ENCODE measurements around the gene PET100. TPM values are rescaled to one million over a fixed set of nuclear protein-coding genes. Genes with fewer than 3 reads are reported as not detected.

Gene PET100
- total and polyA plus RNA-seq, 4 donors = 18.1 to 145 (median 112) TPM

DNA sequence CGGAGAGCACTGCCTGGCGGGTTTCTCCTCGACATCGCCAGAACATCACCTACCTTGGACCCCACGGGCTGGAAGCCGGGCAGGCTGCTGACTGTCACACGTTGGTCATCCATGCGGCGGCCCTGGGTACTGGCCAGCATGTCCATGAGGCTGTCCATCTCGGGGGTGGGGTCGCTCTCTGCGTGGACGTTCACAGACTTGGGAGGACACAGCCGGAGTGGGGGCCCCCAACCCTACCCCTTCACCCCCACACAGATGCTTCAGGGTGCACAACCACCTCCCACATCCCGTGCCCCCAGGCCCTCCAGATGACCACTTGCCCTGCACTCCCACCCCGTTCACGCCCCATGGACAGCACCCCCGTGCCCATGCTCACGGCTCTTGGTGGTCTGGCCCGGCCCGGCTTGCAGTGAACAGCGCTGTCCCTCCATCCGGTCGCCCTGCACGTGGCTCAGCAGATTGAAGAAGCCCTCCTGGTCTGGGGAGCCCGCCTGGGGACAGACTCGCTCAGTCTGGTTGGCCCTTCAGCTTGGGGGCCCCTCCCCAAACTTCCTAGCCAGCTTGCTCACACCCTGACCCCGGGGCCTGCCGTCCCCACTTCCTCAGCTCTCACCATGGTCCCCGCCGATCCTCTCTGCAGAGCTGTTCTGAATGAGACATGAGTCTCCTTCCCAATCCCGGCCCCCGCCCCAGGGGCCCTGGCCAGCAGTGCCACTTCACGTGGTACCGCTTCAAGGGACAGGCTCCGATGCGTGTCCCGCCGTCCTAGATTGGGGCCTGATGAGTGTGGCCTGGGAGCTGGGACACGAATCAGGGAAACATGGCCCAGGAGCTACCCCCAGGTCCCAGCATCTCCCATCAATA, 3.0 kb downstream of the PET100 start:
- Histone ChIP-seq H3K4me3 (ENCODE audit: low read depth, low read length) (no peak overlapping the region), H3K4me1 (ENCODE audit: control insufficient read depth, insufficient read depth, low read length) (peaks cover 34% of the 10 kb centered on the region), H3K27me3 (ENCODE audit: control insufficient read depth, insufficient read depth, low read length) (peaks cover 18% of the 10 kb centered on the region), H3K36me3 (ENCODE audit: control insufficient read depth, insufficient read depth, low read length) (peaks cover 29% of the 10 kb centered on the region), H3K9me3 (ENCODE audit: control insufficient read depth, insufficient read depth, low read length) (no peaks in the 10 kb centered on the region), H3K27ac (ENCODE audit: low read depth, low read length) (no peak overlapping the region)
- 92% methylated on average over 39 of the region's 40 CpGs for WGBS (ENCODE audit: insufficient coverage)
- no peak for DNase-seq (ENCODE audit: low read depth in 4 of 6, low spot score in 6 of 6)

DNA sequence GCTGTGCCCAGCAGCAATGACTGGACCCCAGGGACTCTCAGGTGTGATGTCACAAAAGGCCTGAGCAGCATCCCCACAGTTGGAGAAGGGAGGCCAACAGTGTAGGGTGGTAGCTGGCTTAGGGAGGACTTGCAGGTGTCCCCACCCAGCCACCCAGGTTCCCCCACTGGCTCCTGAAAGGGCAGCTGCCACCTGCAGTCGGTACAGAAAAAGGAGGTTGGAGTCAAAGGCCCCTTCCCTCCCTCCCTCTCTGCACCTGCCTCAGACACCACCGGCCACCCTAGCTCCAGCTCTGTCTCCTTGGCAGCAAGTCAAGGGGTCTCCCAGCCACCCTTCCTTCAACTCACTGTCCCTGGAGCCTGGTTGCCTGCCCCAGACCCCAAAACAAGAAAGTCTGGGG, 4.1 kb downstream of the PET100 start, which contains the start of gene PCP2:
PCP2 (minus strand) TSS at position 22 of the 400 bp plus-strand sequence. CDS start 262 bp downstream, outside the sequence.
- Histone ChIP-seq H3K36me3 (ENCODE audit: control insufficient read depth, insufficient read depth, low read length) (peaks cover 22% of the 10 kb centered on the region), H3K27me3 (ENCODE audit: control insufficient read depth, insufficient read depth, low read length) (peaks cover 22% of the 10 kb centered on the region), H3K27ac (ENCODE audit: low read depth, low read length) (no peak within 1 kb of the TSS), H3K4me3 (ENCODE audit: low read depth, low read length) (no peak within 1 kb of the TSS), H3K9me3 (ENCODE audit: control insufficient read depth, insufficient read depth, low read length) (no peaks in the 10 kb centered on the region), H3K4me1 (ENCODE audit: control insufficient read depth, insufficient read depth, low read length) (peaks cover 23% of the 10 kb centered on the region)
- DNase-seq (ENCODE audit: low read depth in 4 of 6, low spot score in 6 of 6) = no peak
- 55% methylated on average over 2 of the region's 2 CpGs for WGBS (ENCODE audit: insufficient coverage)

DNA sequence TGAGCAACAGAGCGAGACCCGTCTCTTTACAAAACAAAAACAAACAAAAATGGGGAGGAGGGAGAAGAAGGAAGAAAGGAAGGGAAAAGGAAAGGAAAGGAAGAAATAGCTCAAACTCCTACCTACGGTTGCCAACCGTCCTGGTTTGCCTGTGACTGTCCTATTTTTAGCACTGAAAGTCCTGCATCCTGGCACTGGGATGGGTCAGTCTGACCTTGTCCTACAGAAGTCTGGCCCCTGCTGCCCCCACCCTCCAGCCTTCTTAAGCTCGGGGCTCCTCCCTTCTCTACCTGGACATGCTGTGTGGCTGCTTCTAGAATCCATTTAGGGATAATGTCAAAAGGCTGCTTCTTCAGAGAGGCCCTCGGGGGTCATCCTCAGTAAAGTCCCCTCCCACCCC, 6.1 kb downstream of the PET100 start:
- H3K4me3 ChIP-seq (ENCODE audit: low read depth, low read length) = no peak overlapping the region
- peaks cover 8% of the 10 kb centered on the region for H3K4me1 ChIP-seq (ENCODE audit: control insufficient read depth, insufficient read depth, low read length)
- peaks cover 22% of the 10 kb centered on the region for H3K27me3 ChIP-seq (ENCODE audit: control insufficient read depth, insufficient read depth, low read length)
- no peak overlapping the region for H3K27ac ChIP-seq (ENCODE audit: low read depth, low read length)
- H3K9me3 ChIP-seq (ENCODE audit: control insufficient read depth, insufficient read depth, low read length) = no peaks in the 10 kb centered on the region
- DNase-seq (ENCODE audit: low read depth in 4 of 6, low spot score in 6 of 6) = no peak
- peaks cover 22% of the 10 kb centered on the region for H3K36me3 ChIP-seq (ENCODE audit: control insufficient read depth, insufficient read depth, low read length)
- 63% methylated on average over 4 of the region's 6 CpGs for WGBS (ENCODE audit: insufficient coverage)

DNA sequence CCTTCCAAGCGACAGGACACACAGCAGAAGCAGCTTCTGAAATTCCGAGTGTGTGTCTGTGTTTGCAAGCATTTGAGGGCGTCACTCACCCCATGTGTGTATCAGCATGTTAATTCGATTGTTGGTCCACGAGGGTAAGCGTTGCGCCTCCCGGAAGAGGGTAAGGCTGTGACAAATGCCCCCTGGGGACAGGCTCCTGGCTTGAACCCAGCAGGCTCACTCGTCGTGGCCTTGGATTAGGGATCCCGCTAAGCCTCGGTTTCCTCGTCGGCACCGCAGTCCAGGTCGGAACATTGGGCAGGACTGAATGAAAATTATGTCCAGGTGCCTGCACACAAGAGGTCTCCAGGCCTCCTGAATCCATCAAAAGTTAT, 6.7 kb downstream of the PET100 start:
- Histone ChIP-seq H3K9me3 (ENCODE audit: control insufficient read depth, insufficient read depth, low read length) (no peaks in the 10 kb centered on the region), H3K27me3 (ENCODE audit: control insufficient read depth, insufficient read depth, low read length) (peaks cover 22% of the 10 kb centered on the region), H3K36me3 (ENCODE audit: control insufficient read depth, insufficient read depth, low read length) (peaks cover 20% of the 10 kb centered on the region), H3K4me1 (ENCODE audit: control insufficient read depth, insufficient read depth, low read length) (peaks cover 4% of the 10 kb centered on the region), H3K27ac (ENCODE audit: low read depth, low read length) (no peak overlapping the region), H3K4me3 (ENCODE audit: low read depth, low read length) (no peak overlapping the region)
- DNase-seq (ENCODE audit: low read depth in 4 of 6, low spot score in 6 of 6) = no peak
- 67% methylated on average over 16 of the region's 16 CpGs for WGBS (ENCODE audit: insufficient coverage)

DNA sequence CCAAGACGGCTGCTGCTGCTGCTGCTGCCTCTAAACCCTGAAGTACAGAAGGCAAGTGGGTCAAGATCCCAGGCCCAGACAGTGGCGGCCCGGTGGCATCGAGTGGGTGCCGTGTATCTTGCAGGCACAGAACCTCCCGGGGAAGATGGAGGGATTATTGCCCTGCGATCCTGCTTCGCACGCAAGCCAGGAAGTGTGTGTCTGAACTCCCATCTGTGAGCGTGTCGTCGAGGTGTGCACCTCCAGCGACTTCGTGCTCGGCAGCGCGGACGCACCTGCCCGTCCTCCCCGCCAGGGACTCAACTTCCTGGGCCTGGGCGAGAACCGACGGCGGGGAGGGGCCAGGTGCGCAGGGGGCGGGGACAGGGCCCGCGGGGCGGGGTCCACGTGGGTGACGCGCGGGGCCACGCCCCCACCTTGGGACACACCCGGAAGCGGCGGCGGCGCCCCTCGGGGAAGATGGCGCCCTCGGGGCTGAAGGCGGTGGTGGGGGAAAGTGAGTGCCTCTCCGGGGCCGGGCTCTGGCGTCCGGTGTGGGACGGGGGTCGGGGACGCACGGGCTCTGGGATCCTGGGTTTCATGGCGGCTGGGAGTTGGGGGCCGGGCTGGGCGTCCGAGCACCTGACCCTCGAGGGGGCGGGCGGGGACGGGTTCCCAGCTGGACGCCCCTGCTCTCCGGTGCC, 7.2 kb downstream of the PET100 start, which contains the start of gene STXBP2:
STXBP2 (plus strand) TSS at position 420 of the 683 bp plus-strand sequence; CDS start at position 460, 40 bp downstream.
- no peak within 1 kb of the TSS for H3K4me3 ChIP-seq (ENCODE audit: low read depth, low read length)
- peaks cover 15% of the 10 kb centered on the region for H3K36me3 ChIP-seq (ENCODE audit: control insufficient read depth, insufficient read depth, low read length)
- H3K4me1 ChIP-seq (ENCODE audit: control insufficient read depth, insufficient read depth, low read length) = no peaks in the 10 kb centered on the region
- no peaks in the 10 kb centered on the region for H3K9me3 ChIP-seq (ENCODE audit: control insufficient read depth, insufficient read depth, low read length)
- WGBS (ENCODE audit: insufficient coverage) = 8% methylated on average over 57 of the region's 61 CpGs
- no peak within 1 kb of the TSS for H3K27ac ChIP-seq (ENCODE audit: low read depth, low read length)
- no peak for DNase-seq (ENCODE audit: low read depth in 4 of 6, low spot score in 6 of 6)
- H3K27me3 ChIP-seq (ENCODE audit: control insufficient read depth, insufficient read depth, low read length) = peaks cover 22% of the 10 kb centered on the region

DNA sequence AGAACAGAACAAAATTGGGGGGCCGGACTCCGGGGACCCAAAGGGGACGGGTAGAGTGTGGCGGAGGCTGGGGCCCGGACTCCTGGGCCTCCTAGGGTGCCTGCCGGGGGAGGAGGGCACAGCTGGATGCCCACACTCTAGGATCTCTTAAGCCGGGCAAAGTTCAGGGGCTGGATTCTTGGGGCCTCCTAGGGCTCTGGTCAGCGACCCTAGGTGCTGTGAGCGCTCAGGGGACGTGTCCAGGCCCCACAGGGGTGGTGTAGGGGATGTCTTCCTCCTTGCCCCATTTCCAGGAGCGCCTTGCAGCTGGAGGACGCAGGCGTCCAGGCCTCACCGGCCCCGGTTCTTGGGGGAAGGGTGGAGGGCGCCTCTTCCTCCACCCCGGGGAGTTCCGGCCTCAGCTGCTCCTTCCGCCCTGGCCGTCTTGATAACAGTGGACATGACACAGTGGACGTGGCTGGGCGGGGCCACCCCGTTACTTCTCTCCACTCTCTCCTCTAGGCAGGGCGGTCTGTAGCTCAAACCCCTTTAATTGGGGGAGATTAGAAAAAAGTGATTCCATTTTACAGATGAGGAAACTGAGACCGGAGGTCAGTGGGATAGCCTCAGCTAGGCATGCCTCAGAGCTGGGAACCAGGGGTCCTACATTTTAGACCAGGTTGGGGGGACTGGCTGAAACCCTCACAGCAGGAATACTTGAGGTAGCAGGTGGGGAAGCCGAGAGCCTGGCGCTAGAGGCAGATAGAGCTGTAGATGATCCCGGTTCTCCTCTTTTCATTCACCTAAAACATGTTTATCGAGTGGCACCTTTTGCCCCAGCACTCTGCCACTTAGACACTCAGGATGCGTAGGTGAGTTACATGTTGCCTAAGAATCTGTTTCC, 8.0 kb downstream of the PET100 start:
- H3K9me3 ChIP-seq (ENCODE audit: control insufficient read depth, insufficient read depth, low read length) = no peaks in the 10 kb centered on the region
- H3K27ac ChIP-seq (ENCODE audit: low read depth, low read length) = no peak overlapping the region
- WGBS (ENCODE audit: insufficient coverage) = 43% methylated on average over 18 of the region's 30 CpGs
- no peak overlapping the region for H3K4me3 ChIP-seq (ENCODE audit: low read depth, low read length)
- H3K27me3 ChIP-seq (ENCODE audit: control insufficient read depth, insufficient read depth, low read length) = peaks cover 22% of the 10 kb centered on the region
- H3K36me3 ChIP-seq (ENCODE audit: control insufficient read depth, insufficient read depth, low read length) = peaks cover 7% of the 10 kb centered on the region
- H3K4me1 ChIP-seq (ENCODE audit: control insufficient read depth, insufficient read depth, low read length) = no peaks in the 10 kb centered on the region
- DNase-seq (ENCODE audit: low read depth in 4 of 6, low spot score in 6 of 6) = no peak

DNA sequence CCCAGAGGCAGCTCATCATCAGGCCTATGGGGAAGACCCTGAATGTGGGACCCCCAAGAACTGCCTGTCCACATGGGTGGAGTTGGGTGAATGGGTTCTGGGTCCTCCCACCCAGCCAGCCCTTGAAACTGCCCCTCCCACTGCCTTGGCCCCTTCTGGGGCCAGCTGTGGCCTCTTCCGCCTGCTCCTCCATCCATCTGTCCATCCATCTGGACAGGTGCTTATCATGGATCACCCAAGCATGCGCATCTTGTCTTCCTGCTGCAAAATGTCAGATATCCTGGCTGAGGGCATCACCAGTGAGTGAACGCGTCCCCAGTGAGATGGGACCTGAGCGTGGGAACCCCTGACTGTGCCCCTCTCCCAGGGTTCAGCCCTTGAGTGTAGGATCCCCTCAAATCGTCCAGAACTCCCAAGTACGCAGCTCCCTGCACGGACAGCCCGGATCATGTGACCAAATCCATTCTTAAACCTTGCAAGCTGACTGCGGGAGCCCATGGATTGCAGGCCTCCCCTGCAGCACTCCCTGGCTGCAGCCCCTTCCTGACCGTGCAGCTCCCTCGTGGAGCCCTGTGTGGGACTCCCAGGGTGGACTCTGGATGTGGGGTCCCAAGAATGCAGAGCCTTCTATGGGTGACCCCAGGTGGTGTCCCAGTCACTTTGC, 9.3 kb downstream of the PET100 start:
- Histone ChIP-seq H3K4me3 (ENCODE audit: low read depth, low read length) (no peak overlapping the region), H3K4me1 (ENCODE audit: control insufficient read depth, insufficient read depth, low read length) (no peaks in the 10 kb centered on the region), H3K9me3 (ENCODE audit: control insufficient read depth, insufficient read depth, low read length) (no peaks in the 10 kb centered on the region), H3K27ac (ENCODE audit: low read depth, low read length) (no peak overlapping the region), H3K36me3 (ENCODE audit: control insufficient read depth, insufficient read depth, low read length) (peaks cover 3% of the 10 kb centered on the region), H3K27me3 (ENCODE audit: control insufficient read depth, insufficient read depth, low read length) (peaks cover 22% of the 10 kb centered on the region)
- DNase-seq (ENCODE audit: low read depth in 4 of 6, low spot score in 6 of 6) = no peak
- 69% methylated on average over 12 of the region's 12 CpGs for WGBS (ENCODE audit: insufficient coverage)

DNA sequence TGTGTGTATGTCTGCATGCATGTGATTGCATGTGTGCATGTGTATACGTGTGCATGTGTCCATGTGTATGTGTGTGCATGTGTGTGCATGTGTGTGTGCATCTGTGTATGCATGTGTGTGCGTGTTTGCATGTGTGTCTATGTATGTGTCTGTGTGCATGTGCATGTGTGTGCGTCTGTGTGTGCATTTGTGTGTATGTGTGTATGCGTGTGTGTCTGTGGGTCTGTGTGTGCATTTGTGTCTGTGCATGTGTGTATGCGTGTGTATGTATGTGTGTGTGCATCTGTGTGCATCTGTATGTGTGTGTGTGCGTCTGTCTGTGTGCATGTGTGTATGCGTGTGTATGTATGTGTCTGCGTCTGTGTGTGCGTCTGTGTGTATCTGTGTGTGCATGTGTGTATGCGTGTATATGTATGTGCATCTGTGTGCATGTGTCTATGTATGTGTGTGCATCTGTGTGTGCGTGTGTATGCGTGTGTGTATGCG, 10.3 kb downstream of the PET100 start:
- H3K27me3 ChIP-seq (ENCODE audit: control insufficient read depth, insufficient read depth, low read length) = peaks cover 22% of the 10 kb centered on the region
- no peak for DNase-seq (ENCODE audit: low read depth in 4 of 6, low spot score in 6 of 6)
- H3K27ac ChIP-seq (ENCODE audit: low read depth, low read length) = no peak overlapping the region
- H3K4me3 ChIP-seq (ENCODE audit: low read depth, low read length) = no peak overlapping the region
- no peaks in the 10 kb centered on the region for H3K4me1 ChIP-seq (ENCODE audit: control insufficient read depth, insufficient read depth, low read length)
- H3K36me3 ChIP-seq (ENCODE audit: control insufficient read depth, insufficient read depth, low read length) = peaks cover 3% of the 10 kb centered on the region
- 97% methylated on average over 13 of the region's 13 CpGs for WGBS (ENCODE audit: insufficient coverage)
- H3K9me3 ChIP-seq (ENCODE audit: control insufficient read depth, insufficient read depth, low read length) = no peaks in the 10 kb centered on the region

DNA sequence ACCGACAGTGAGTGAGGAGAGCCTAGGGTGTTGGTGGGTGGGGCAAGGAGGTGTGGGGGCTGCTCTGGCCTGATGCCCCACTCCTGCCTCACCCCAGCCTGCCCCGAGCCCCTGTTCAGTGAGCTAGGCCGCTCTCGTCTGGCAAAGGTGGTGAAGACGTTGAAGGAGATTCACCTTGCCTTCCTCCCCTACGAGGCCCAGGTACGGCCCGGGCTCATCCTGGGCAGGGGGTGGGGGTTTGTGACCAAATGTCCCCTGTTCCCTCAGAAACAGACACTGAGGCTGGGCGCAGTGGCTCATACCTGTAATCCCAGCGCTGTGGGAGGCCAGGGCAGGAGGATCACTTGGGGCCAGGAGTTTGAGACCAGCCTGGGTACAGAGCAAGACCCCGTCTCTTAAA, 11.2 kb downstream of the PET100 start:
- DNase-seq (ENCODE audit: low read depth in 4 of 6, low spot score in 6 of 6) = no peak
- Histone ChIP-seq H3K27ac (ENCODE audit: low read depth, low read length) (no peak overlapping the region), H3K4me1 (ENCODE audit: control insufficient read depth, insufficient read depth, low read length) (no peaks in the 10 kb centered on the region), H3K36me3 (ENCODE audit: control insufficient read depth, insufficient read depth, low read length) (peaks cover 3% of the 10 kb centered on the region), H3K9me3 (ENCODE audit: control insufficient read depth, insufficient read depth, low read length) (no peaks in the 10 kb centered on the region), H3K27me3 (ENCODE audit: control insufficient read depth, insufficient read depth, low read length) (peaks cover 19% of the 10 kb centered on the region), H3K4me3 (ENCODE audit: low read depth, low read length) (no peak overlapping the region)
- WGBS (ENCODE audit: insufficient coverage) = 96% methylated on average over 3 of the region's 11 CpGs
